Measurements from ENCODE around the gene LRRC70. TPM values are rescaled to one million over a fixed set of nuclear protein-coding genes. Genes with fewer than 3 reads are reported as not detected.
"Not testable (repeated sequence)": the region's sequence is repeated elsewhere in the genome, so short reads cannot be mapped to it uniquely, and the experiment has no call there.

The LRRC70 gene
- total RNA-seq, 1 experiment from 2014 or later, result 0.37 TPM

GRCh38 chr5:62607615-62608014 is 29.0 kb downstream of the LRRC70 start:
- no peak for DNase-seq (ENCODE audit: low read depth)

- no peak for DNase-seq (ENCODE audit: low read depth)
These were observed 30.2 kb downstream of the LRRC70 start for GRCh38 chr5:62608529-62609511.

GRCh38 chr5:62614355-62614754 is 35.7 kb downstream of the LRRC70 start:
- DNase-seq (ENCODE audit: low read depth), result no peak

GRCh38 chr5:62616615-62617277 is 38.1 kb downstream of the LRRC70 start:
- no peak for DNase-seq (ENCODE audit: low read depth)

- no peak for DNase-seq (ENCODE audit: low read depth)
These were observed 39.3 kb downstream of the LRRC70 start for GRCh38 chr5:62617943-62618342.

DNA sequence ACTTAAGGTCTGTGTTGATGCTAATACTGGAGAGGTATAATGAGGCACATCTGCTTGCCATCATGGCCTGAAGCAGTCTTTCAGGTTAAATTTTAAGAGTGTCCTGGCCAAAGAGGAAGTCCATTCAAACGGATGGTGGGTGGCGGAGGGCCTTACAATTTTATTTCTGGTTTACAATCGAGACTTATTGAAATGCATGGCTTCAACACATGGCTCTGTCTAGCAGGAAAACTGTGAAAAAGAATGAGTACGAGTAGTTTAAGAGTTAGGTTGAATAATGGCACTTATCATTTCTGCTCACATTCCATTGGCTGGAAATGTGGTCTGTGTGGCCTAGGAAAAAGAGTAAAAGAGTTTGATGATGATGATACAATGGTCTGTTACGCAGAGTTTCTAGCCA is 42.1 kb downstream of the LRRC70 start:
- no peak for DNase-seq (ENCODE audit: low read depth)

DNA sequence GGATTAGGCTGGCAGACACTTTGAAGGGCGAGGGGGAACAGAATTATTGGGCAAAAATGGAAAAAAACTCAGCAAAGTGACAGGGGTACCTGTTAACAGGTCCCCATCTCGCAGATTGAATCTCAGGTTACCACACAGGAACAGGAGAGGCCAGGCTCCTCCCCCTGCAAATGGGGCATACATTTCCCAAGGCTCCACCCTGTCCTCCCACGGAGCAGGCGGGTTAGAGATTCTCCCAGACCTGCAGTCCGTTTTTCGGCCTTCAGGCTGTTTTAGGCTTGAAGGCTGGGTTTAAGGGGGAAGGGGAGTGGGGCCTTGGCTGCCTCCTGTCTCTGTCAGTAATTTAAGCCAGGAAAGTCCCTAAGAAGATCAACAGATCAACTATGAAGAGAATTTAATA is 42.7 kb downstream of the LRRC70 start:
- DNase-seq (ENCODE audit: low read depth), result no peak

- DNase-seq (ENCODE audit: low read depth), result no peak
These were observed 44.7 kb downstream of the LRRC70 start for GRCh38 chr5:62623271-62623670.

- not testable (repeated sequence) for DNase-seq (ENCODE audit: low read depth)
These were observed 45.8 kb downstream of the LRRC70 start for GRCh38 chr5:62624436-62624835.

DNA sequence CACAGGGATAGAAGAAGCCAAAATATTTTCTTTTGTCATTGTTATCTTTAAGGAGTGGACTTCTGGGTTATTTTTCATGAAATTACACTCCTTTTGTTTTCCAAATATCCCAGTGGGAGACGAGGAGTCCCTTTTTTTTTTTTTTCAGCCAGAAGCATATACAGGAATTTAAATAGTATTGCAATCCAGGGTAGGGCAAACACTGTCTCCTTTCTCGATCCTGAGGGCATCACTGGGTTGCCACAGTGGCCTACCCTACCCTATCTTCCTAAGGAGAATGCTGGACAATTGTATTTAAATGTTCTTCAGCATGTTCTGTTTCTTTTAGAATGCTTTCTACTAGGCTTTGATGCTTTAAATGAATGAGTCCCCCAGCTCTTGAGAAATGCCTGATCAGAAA is 47.9 kb downstream of the LRRC70 start:
- no peak for DNase-seq (ENCODE audit: low read depth)

GRCh38 chr5:62627121-62627520 is 48.5 kb downstream of the LRRC70 start:
- no peak for DNase-seq (ENCODE audit: low read depth)

- DNase-seq (ENCODE audit: low read depth), result no peak
These were observed 49.3 kb downstream of the LRRC70 start for GRCh38 chr5:62627901-62628300.

Other genes with a start within 250 kb of the LRRC70 start
- gene DIMT1, start 174.9 kb upstream of the LRRC70 start, total RNA-seq (2014; rRNA removed; shearing (Covaris generic)), result 24.0 and 35.9 TPM in 2 replicates
- 24.5 and 30.1 TPM in 2 replicates for gene IPO11, start 166.1 kb upstream of the LRRC70 start, total RNA-seq (2014; rRNA removed; shearing (Covaris generic))